NCI-H748 treated with DMSO at 0.1 percent for 48 hours (cell line): ENCODE data around the gene DRC7.
A peak's percentile ranks its signal among the peaks of the same experiment; 100 is the strongest.
"Not testable (repeated sequence)": the region's sequence is repeated elsewhere in the genome, so short reads cannot be mapped to it uniquely, and the experiment has no call there.

Experiments
- DNase-seq: peaks from one replicate; lab custom pipeline; 2025; lab: John Stamatoyannopoulos, UW

DRC7 gene

GRCh38 chr16:57762365-57763040 lies 67.9 kb downstream of the DRC7 start:
- no peak for DNase-seq

DNA sequence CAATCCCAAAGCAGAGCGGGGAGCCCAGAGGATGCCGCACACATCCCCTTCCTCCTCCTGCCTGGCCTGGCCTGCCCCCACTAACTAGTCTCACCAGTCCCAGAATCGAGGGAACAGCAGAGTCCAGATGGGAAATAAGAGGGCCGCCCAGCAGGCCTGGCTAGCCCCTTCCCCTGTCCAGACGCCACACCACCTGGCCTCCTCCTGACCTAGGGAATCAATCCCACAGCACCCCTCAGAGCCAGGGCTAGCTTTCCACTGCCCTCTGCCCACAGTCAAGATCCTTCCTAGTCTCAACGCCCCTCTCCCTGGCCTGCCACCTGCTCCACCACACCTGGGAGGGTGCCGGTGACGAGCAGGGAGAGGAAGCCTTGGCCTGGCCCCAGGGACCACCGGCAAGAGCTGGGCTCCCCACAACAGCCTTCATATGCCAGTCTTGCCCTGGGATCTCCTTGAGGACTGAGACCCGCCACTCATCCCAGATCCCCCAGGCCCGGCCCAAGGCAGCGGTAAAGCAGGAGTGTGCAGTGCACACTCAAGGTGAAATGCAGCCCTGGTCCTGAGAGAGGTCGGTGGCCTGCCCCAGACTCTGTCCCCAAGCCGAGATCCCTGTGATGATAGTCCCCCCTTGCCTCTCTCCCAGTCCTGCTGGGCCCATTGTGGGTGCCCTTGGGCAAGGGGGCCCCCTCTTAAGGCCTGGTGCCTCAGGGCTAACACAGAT lies 68.8 kb downstream of the DRC7 start:
- DNase-seq, result no peak

DNA sequence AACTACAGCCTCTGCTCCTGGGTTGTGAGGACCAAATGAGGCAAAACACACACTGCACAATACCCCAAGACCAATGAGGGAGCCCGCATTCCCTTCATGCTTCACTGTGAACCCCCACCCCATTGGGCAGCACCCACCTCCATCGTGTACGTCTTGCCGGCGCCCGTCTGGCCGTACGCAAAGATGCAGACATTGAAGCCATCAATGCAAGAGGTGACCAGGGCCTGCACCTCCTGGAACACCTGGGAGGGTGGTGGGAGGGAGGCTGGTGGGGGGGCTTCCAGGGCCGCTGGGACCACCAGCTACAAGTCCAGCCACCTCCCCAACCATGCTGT lies 69.4 kb downstream of the DRC7 start:
- no peak for DNase-seq

DNA sequence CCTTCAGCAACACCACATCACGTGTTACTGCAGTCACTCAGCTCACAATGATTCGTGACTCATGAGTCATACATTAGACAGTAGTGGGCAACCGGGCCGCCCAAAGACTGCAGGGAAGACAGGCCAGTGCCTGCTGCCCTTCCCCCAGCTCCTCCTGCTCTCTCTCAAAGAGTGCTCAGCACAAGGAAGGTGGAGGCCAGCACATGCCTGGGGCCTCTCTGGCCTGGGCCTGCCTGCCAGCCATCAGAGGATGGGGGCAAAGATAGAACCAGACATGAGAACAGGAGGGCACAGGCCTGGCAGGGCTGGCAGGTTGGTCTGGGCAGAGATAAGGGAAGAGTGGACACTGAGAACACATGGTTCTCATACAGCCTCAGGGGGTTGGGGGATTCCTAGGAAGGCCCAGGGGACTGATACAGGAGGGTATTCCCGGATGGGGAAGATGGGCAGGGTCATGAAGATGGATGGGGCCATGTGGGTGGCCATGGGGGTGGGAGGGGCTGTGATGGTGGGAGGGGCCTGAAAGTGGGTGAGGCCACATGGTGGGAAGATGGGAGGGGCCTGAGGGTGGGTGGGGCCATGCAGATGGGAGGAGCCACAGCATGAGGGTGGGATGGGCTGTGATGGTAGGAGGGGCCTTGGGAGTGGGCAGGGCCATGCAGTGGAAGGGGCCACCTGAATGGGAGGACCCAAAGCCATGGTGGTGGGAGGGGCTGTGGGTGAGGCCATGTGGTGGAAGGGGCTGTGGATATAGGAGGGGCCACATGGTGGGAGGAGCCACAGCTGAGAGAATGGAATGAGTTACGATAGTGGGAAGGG lies 69.9 kb downstream of the DRC7 start:
- no peak for DNase-seq

- DNase-seq, result no peak
Observed at GRCh38 chr16:57765160-57765728, 70.6 kb downstream of the DRC7 start.

DNA sequence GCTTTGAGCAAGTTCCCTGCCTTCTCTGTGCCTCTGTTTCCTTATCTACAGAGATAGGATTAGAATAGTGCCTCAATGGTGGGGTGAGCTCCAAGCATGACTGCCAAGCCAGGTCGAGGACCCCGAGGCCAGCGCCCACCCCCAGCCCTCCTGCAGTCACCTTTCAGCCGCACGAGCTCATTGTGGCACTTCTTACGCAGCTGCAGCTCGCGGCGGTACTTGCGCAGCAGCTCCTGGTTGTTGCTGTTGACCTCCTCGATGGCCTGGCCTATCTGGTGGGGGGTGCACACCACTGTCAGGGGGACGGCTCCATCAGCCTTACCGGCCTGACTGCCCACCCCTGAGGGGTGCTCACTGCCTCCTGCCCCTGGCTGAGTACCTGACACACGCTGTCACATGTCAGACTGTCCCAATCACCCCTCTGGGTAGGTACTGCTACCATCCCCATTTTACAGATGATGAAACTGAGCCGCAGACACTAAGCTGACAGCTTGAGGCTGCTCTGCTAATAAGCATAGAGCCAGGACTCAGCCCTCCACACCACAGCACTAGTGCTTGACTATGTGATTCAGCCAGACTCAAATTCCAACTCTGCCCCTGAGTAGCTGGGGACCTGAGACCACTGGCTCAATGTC lies 72.2 kb downstream of the DRC7 start:
- DNase-seq, result no peak

DNA sequence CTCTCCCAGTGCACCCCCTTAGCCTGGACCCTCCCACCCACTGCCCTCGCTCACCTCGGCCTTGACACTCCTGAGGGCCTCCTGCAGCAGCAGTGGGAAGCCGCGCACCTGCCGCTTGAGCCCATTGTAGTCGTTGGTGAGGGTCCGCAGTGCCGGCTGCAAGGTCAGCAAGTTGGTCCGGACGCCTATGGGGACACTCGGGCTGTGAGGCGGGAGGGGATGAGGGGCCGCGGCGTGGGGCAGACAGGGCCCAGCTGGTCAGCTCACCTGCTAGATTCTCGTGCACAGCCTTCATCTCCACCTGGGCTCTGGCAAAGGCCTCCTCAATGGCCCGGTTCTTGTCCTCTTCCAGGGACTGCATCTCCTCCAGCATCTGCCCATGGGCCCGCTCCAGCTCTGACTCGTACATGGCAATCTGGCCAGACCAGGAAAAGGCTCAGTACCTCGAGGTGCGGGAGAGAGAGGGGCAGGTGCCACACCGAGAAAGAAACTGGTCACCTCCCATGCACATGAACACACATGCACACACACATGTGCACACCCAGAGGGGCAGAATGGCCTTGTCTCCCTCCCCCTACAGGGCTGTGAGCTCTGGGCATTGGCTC lies 75.0 kb downstream of the DRC7 start:
- no peak for DNase-seq

GRCh38 chr16:57770361-57770760 lies 75.8 kb downstream of the DRC7 start:
- DNase-seq, result no peak

DNA sequence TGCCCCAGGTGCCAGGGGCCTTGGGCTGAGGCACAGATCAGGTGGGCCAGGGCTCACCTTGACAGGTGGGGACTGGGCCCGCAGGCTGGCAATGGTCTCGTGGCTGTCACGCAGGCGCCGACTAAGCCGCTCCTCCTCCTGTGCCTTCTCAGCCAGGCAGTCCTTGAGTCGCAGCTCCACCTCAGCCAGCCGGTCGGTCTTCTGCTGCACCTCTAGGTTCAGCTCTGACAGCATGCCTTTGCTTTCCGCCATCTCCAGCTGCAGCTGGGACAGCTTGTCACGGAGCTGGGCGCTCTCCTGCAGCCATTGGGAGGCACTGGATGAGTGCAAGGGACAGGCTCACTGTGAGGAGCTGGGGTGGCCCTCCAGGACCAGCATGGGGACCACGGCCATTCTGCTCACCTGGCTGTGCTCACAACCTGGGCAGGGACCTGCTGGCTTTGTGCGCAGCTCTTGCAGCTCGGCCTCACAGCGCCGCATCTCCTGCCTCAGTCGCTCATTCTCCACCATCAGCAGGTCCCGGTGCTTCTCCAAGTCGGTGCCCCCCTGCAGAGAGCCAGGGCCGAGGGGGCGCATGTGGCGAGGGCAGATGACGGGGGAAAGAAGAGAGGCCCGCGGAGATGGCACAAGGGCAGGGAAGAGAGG lies 76.7 kb downstream of the DRC7 start:
- no peak for DNase-seq

- DNase-seq, result no peak
Observed at GRCh38 chr16:57773019-57773418, 78.4 kb downstream of the DRC7 start.

DNA sequence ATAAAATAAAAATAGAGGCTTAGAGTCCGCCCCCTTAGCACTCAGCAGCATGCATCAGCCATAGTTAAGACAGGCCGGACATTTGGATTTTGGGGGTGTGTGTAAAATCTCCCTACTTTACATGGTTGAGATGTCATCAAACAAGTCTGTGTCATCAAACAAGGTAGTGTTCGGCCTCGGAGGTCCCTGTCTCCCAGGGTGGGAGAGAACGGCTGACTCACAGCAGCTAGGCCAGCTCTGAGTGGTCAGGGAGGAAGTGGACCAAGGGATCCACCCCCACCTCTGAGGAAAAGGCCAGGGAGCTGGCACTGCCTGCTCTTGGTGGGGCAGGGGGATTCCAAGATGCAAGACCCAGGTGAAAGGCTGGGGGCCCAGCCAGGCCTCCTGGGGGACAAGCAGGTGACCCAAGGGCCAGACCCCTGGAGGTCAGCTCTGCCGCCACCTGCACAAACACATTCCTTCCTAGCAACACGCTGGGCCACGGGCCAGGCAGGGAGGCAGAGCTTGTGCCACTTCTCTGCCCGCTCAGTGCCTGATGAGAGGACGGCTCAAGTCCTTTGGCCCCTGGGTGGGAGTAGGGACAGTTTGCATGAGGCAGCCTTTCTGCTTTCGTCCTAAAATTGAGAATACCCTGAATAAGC lies 79.2 kb downstream of the DRC7 start:
- no peak for DNase-seq

DNA sequence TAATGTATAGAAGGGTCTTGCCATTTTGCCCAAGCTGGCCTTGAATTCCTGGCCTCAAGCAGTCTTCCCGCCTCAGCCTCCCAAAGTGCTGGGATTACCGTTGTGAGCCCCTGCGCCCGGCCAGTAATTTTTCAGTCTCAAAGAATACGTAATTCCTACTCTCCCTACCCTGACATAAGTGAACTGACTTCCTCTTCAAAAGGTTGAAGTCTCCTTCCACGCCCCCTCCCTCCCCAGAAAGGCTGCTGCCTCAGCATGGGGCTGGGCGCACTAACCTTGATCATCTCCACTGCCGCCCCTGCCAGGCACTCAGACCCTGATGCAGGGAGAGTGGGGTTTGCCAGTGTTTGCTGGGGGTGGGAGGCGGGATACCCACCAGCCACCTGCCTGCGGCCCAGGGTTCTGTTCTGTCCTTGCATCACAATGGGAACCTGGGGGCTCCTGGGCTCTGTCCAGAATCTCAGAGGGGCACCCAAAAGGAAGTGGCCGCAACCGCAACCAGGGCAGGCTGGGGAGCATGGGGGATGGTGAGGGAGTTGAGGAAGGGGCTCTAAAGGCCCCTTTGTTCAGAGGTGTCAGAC lies 80.2 kb downstream of the DRC7 start:
- DNase-seq, result no peak

- DNase-seq, result peak; percentile 36
Observed at GRCh38 chr16:57775661-57776469, 81.3 kb downstream of the DRC7 start.

GRCh38 chr16:57778658-57779057 lies 84.1 kb downstream of the DRC7 start:
- no peak for DNase-seq

- not testable (repeated sequence) for DNase-seq
Observed at GRCh38 chr16:57779836-57780235, 85.2 kb downstream of the DRC7 start.

DNA sequence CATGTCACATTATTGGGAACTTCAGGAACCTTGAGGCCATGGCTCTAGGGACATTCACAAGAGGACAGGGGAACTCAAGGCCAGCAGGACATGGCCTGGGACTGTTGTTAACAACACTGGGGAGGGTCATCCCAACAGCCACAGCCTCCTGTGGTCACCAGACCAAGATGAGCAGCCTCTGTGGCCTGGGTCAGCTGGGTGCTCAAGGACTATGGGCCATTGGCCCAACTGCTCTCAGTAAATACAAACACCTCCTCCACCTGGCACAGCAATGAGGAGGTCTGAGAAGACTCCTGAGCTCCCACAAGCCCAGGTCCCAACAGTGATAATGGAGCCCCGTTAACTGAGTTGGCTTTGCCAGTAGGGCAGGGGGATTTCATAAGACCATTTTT lies 86.7 kb downstream of the DRC7 start:
- DNase-seq, result no peak
